SK-N-DZ (cell line): ENCODE results near the gene VSTM4.

Experiments used
- DNase-seq: peaks from one replicate; pipeline ENCODE4 v3.0.0-alpha.2; 2015; ENCODE audit warnings: low spot score

The VSTM4 gene

GRCh38 chr10:49117376-49118070 lies 2.2 kb upstream of the VSTM4 start:
- DNase-seq = no peak

- no peak for DNase-seq
Observed at GRCh38 chr10:49116509-49117375, 1.4 kb upstream of the VSTM4 start.

- DNase-seq = no peak
Observed at GRCh38 chr10:49115796-49116508, 630 bp upstream of the VSTM4 start.

- no peak for DNase-seq
Observed at GRCh38 chr10:49114718-49115014, 656 bp downstream of the VSTM4 start.

GRCh38 chr10:49113741-49114141 lies 1.6 kb downstream of the VSTM4 start:
- DNase-seq = no peak

GRCh38 chr10:49112851-49113250 lies 2.5 kb downstream of the VSTM4 start:
- DNase-seq = no peak

GRCh38 chr10:49112098-49112497 lies 3.2 kb downstream of the VSTM4 start:
- DNase-seq = no peak

- no peak for DNase-seq
Observed at GRCh38 chr10:49111320-49111698, 4.0 kb downstream of the VSTM4 start.

- DNase-seq = no peak
Observed at GRCh38 chr10:49110684-49111319, 4.5 kb downstream of the VSTM4 start.

- peak; percentile 51 for DNase-seq
Observed at GRCh38 chr10:49109669-49110340, 5.5 kb downstream of the VSTM4 start.

GRCh38 chr10:49108656-49109055 lies 6.7 kb downstream of the VSTM4 start:
- DNase-seq = no peak

- no peak for DNase-seq
Observed at GRCh38 chr10:49107887-49108267, 7.4 kb downstream of the VSTM4 start.

- no peak for DNase-seq
Observed at GRCh38 chr10:49107111-49107886, 8.0 kb downstream of the VSTM4 start.

- no peak for DNase-seq
Observed at GRCh38 chr10:49106451-49106850, 8.9 kb downstream of the VSTM4 start.

- no peak for DNase-seq
Observed at GRCh38 chr10:49105076-49105475, 10.2 kb downstream of the VSTM4 start.

- DNase-seq = no peak
Observed at GRCh38 chr10:49104323-49104722, 11.0 kb downstream of the VSTM4 start.

GRCh38 chr10:49103761-49104160 lies 11.6 kb downstream of the VSTM4 start:
- DNase-seq = no peak

GRCh38 chr10:49099046-49099445 lies 16.3 kb downstream of the VSTM4 start:
- DNase-seq = no peak

- no peak for DNase-seq
Observed at GRCh38 chr10:49096890-49097445, 18.4 kb downstream of the VSTM4 start.

GRCh38 chr10:49094646-49095045 lies 20.7 kb downstream of the VSTM4 start:
- no peak for DNase-seq
